Nephron (organoid): ENCODE measurements around the gene RHOA.

Experiments
- H3K27ac Mint-ChIP-seq, 3 experiments: 2 replicates each; pipeline ENCODE4 v1.8.0; 2020; ENCODE audit warnings: mixed read lengths in 3 of 3, mild to moderate bottlenecking in 2 of 3, moderate library complexity in 1 of 3
- H3K27me3 Mint-ChIP-seq: 2 replicates; pipeline ENCODE4 v1.8.0; 2021; ENCODE audit warnings: low read depth, mild to moderate bottlenecking, moderate library complexity, mixed read lengths
- H3K36me3 Mint-ChIP-seq: 2 replicates; pipeline ENCODE4 v1.8.0; 2020; ENCODE audit warnings: low read depth, mixed read lengths
- H3K4me1 Mint-ChIP-seq: 2 replicates; pipeline ENCODE4 v1.8.0; 2020; ENCODE audit warnings: mixed read lengths
- H3K4me3 Mint-ChIP-seq, 3 experiments: 2 replicates each; pipeline ENCODE4 v1.8.0; 2020; ENCODE audit warnings: mild to moderate bottlenecking in 3 of 3, mixed read lengths in 3 of 3, moderate library complexity in 2 of 3
- H3K9me3 Mint-ChIP-seq: 2 replicates; pipeline ENCODE4 v1.8.0; 2020; ENCODE audit warnings: mixed read lengths
- CTCF ChIP-seq, 3 experiments: fragments of 200-600 bp; sonication (generic); IDR thresholded peaks; one replicate each; pipeline ENCODE4 v1.5.0; 2021; ENCODE audit warnings: antibody characterized with exemption in 3 of 3; ENCODE audit not compliant: unreplicated experiment in 3 of 3

Gene RHOA

GRCh38 chr3:49454458-49454857 lies 42.7 kb upstream of the RHOA start:
- Mint-ChIP-seq H3K4me1 (peaks cover 39% of the 10 kb centered on the region), H3K27me3 (peaks cover 4% of the 10 kb centered on the region), H3K36me3 (no peaks in the 10 kb centered on the region), H3K4me3 (peak overlapping the region in 1 of 3 experiments; percentile 16), H3K9me3 (no peaks in the 10 kb centered on the region), H3K27ac (peak overlapping the region; percentile 43 to 88 (median 76))
- TF ChIP-seq CTCF (IDR thresholded peaks at IDR 0.05; ENCODE audit: unreplicated experiment in 3 of 3) = peak in 1 of 3 experiments; percentile 44

- H3K4me3 Mint-ChIP-seq = peak overlapping the region in 1 of 3 experiments; percentile 10
- H3K36me3 Mint-ChIP-seq = no peaks in the 10 kb centered on the region
- H3K27me3 Mint-ChIP-seq = no peaks in the 10 kb centered on the region
- H3K27ac Mint-ChIP-seq = peak overlapping the region; percentile 23 to 90 (median 60)
- H3K4me1 Mint-ChIP-seq = peaks cover 35% of the 10 kb centered on the region
- H3K9me3 Mint-ChIP-seq = no peaks in the 10 kb centered on the region
- TF ChIP-seq CTCF (IDR thresholded peaks at IDR 0.05; ENCODE audit: unreplicated experiment in 3 of 3) = no peak
These were observed 41.8 kb upstream of the RHOA start for GRCh38 chr3:49453621-49454020.

GRCh38 chr3:49445391-49445790 lies 33.6 kb upstream of the RHOA start:
- no peaks in the 10 kb centered on the region for H3K27me3 Mint-ChIP-seq
- no peaks in the 10 kb centered on the region for H3K9me3 Mint-ChIP-seq
- H3K4me1 Mint-ChIP-seq = peaks cover 5% of the 10 kb centered on the region
- H3K36me3 Mint-ChIP-seq = no peaks in the 10 kb centered on the region
- no peak for TF ChIP-seq CTCF (IDR thresholded peaks at IDR 0.05; ENCODE audit: unreplicated experiment in 3 of 3)
- no peak overlapping the region for H3K27ac Mint-ChIP-seq
- H3K4me3 Mint-ChIP-seq = no peak overlapping the region

- Mint-ChIP-seq H3K4me3 (no peak overlapping the region), H3K9me3 (no peaks in the 10 kb centered on the region), H3K27ac (no peak overlapping the region), H3K36me3 (no peaks in the 10 kb centered on the region), H3K27me3 (no peaks in the 10 kb centered on the region), H3K4me1 (peaks cover 1% of the 10 kb centered on the region)
- TF ChIP-seq CTCF (IDR thresholded peaks at IDR 0.05; ENCODE audit: unreplicated experiment in 3 of 3) = no peak
These were observed 23.0 kb upstream of the RHOA start for GRCh38 chr3:49434731-49435130.

- Mint-ChIP-seq H3K4me3 (peak overlapping the region; percentile 96 to 99 (median 99)), H3K4me1 (peaks cover 4% of the 10 kb centered on the region), H3K36me3 (peaks cover 11% of the 10 kb centered on the region), H3K9me3 (no peaks in the 10 kb centered on the region), H3K27me3 (no peaks in the 10 kb centered on the region), H3K27ac (peak overlapping the region; percentile 99 to 100 (median 100))
- no peak for TF ChIP-seq CTCF (IDR thresholded peaks at IDR 0.05; ENCODE audit: unreplicated experiment in 3 of 3)
These were observed 16.9 kb upstream of the RHOA start for GRCh38 chr3:49428752-49429080.

GRCh38 chr3:49427586-49427985 lies 15.8 kb upstream of the RHOA start:
- H3K9me3 Mint-ChIP-seq = no peaks in the 10 kb centered on the region

More at GRCh38 chr3:49427586-49427985, 15.8 kb upstream of the RHOA start:
- Mint-ChIP-seq H3K27me3 (no peaks in the 10 kb centered on the region), H3K4me1 (peaks cover 10% of the 10 kb centered on the region), H3K27ac (peak overlapping the region in 2 of 3 experiments; percentile 99 to 100), H3K4me3 (peak overlapping the region; percentile 96 to 99 (median 99)), H3K36me3 (peaks cover 11% of the 10 kb centered on the region)
- no peak for TF ChIP-seq CTCF (IDR thresholded peaks at IDR 0.05; ENCODE audit: unreplicated experiment in 3 of 3)
